Measurements from ENCODE around the gene CLCA2.

CLCA2 gene

DNA sequence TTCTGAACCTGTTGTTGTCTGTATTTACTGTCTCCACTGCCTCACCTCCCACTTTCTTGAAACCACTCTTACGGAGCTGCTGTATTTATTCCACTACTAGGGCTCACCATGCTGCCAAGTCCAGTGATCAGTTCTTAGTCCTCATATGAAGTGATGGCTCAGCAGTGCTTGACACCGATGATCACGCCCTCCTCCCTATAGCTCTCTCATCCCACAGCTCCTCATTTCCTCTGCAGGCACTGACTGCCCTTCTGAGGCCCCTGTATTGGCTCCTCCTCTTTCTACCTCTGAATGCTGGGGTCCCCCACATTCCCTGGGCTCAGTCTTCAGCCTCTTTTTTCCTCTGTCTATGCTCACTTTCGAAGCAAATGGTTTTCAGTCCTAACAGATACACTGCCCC lies 48.2 kb downstream of the CLCA2 start:
- DNase-seq (ENCODE audit: low read depth in 2 of 2) = no peak

DNA sequence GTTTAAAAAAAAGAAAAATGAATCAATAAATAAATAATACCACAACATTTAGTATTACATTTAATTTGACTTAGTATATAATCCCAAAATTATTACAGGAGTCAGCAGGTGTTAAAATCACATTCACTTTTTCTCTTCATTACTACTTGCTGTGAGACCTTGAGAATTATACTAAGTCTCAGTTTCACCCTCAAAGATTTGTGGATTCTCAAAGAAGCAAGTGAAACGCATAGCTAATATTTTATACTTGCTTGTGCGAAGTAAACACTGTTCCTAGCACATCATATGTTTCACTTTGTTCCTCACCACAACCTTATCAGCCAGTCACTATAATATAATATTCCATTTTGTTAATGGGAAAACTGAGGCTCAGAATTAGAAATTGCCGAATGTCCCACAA lies 48.8 kb downstream of the CLCA2 start:
- DNase-seq (ENCODE audit: low read depth in 2 of 2) = no peak

DNA sequence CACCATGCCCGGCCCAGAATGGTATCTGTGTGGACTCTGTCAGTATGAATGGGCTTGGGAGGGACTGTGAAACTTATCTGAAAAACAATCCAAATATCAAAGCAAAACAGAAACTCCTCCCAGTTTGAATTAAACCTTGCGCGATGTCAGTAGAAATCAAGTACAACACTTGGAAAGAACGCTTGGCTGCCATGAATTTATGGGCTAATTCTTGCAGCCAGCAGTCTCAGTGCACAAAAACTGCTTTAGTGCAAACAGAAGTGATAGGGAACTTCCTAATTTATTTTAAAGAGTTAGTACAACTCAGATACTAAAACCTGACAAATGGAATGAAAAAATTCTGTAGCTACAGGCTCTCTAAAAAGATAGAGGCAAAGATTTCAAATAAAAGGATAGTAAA lies 53.3 kb downstream of the CLCA2 start:
- no peak for DNase-seq (ENCODE audit: low read depth in 2 of 2)

DNA sequence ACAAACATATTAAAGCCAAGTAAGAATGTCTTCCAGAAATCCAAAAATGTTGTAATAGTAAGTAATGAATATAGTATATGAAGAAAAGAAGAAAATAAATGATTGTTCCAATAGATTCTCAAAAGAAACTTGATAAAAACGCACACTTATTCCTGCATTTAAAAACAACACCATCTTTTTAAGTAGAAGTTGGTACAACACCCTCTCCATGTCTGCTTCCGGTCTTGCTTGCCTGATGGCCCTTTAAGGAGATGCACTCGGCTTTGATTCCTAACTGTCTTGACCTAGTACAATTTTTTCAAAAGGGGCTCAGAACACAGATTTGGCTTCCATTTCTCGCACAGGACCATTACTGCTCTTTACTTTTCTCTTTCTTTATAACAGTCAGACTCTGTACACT lies 53.7 kb downstream of the CLCA2 start:
- DNase-seq (ENCODE audit: low read depth in 2 of 2) = no peak

DNA sequence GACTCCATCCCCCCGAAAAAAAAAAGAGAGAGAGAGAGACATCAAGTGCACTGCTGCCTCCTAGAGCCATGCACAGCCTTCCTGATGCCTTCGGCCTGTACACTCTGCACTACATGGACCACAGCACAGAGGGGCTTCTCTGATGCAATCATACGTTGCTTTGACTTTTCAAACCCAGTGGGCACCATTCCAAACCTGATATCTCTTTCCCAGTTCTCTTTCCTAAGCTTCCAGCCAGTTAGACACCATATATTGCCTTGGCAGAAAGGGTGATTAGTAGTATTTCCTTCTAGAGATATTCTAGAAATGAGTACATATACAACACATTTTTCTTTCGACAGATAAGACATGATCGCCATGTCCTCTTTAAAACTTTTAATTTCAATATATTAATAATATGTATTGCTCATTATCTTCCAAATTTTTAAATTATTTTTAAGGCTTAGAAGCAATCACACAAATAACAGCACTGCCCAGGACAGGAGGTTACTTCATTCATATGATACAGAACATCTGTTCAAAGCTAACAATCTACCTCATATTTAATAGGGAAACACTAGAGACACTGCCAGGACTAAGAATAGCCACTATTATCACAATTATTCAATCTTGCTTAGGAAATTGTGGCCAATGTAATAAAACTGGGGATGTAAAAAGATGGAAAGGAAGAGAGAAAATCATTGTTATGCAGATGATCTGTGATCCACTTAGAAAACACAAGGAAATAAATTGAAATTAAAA lies 54.6 kb downstream of the CLCA2 start:
- no peak for DNase-seq (ENCODE audit: low read depth in 2 of 2)

DNA sequence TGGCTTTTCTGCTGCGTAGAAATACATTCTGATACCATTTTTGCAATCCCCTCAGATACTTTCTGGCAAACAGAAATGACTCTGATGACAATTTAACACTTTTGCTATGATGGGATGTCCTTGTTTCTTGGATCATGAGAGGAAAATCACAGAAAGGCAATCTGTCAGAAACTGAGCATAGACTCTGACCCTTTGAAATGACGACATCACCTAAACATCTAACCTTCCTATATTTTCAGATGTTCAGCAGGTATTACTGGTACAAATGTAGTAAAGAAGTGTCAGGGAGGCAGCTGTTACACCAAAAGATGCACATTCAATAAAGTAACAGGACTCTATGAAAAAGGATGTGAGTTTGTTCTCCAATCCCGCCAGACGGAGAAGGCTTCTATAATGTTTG lies 58.0 kb downstream of the CLCA2 start:
- no peak for DNase-seq (ENCODE audit: low read depth in 2 of 2)

DNA sequence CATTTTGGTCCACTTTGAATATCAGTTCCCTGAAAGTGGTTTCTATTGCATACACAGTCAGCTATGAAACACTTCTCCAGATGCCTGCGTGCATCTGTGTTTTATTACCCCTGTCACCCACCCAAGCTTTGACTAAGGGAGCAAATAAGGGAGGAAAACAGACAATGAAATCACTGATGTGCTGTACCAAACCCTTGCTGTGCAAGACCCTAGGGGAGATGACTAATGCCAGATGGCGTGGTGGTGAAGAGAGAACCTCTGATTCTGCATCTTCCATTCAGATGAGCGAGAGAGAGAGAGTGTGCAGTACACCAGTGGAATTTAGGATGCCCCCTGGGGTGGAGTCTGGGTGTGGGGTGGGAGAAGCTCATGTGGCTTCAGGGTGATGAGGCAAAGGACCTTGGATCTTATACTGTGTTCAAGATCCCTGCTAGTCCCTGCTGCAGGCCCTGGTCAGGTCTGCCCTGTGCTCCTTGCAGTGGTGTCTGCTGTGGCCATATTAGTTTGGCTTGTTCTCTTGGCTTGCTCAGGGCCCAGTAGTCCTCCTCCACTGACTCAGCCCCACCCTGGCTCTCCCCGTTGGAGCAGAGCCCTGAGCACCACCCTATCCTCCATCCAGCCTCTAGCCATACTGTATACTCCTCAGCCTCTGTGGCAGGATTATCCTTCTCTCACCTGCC lies 63.3 kb downstream of the CLCA2 start:
- no peak for DNase-seq (ENCODE audit: low read depth in 2 of 2)

DNA sequence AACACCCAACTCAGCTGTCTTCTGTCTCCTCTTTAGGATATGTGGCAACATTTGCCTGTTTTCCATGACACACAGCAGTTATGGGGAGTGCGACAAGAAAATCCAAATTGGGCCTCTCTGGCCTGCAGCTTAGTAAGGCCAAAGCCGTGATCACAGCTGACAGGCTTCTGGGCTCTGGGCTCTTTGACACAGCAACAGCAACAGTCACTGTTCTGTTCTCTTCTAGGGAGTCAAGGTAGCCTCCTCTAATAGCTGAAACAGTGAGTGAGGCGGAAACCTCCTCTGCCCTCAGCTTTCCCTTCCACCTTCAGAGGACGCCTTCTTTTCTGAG lies 63.8 kb downstream of the CLCA2 start:
- no peak for DNase-seq (ENCODE audit: low read depth in 2 of 2)

DNA sequence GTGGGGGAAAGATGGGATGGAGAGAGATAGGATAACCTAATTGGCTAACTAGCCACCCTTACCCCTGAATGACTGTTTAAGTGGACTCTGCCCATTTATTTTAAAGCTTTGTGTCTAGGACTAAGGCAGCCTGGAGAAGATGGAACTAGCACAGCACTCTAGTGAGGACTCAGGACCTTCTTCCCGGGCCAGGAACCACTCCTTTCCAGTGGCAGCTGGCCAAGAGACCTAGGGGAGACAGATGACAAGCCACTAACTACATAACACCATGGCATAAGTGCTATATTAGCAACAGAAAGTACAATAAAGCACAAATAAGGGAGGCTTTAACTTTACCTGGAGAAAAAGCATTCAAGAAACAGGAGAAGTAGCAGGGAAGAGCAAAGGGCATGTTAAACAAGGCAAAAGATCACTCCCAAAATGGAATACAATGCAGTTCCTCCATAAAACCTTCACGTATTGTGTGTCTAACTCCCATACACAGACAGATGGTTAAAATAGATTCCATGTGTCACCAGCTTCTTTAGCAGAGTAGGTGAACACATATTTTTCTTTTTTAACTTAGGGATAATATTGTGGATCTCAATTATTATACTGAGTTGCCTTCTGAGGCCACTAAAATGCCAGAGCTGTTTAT lies 65.4 kb downstream of the CLCA2 start:
- no peak for DNase-seq (ENCODE audit: low read depth in 2 of 2)

DNA sequence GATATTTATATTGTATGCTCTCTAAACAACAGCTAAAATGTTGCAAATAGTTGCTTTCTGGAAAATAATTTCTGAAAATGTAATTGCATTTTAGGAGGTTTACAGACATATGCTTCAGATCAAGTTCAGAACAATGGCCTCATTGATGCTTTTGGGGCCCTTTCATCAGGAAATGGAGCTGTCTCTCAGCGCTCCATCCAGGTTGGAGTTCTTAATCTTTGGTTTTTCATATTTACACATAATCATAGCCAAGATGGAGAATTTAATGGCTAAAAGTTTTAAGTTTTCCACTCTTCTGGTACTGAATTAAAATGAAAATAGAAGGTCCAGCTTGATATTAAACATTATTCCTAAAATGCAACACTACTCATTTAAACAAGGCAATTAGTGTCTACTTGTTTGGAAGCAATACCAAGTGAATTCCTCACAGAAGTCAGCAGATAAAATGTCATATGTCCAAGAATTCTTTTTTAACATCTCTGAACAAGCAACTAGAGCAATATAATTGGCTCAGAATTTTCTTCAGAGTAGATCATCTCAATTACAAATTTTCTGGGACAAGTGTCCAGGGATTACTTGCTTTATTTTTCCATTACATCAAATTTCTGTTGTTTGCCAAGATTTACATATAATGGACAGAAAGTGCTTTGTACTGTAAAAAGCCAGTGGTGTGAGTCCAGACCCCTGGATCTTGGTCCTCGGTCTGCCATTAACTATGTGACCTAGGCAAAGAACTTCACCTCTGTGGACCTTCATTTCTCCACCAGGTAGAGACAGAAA lies 67.4 kb downstream of the CLCA2 start:
- no peak for DNase-seq (ENCODE audit: low read depth in 2 of 2)

DNA sequence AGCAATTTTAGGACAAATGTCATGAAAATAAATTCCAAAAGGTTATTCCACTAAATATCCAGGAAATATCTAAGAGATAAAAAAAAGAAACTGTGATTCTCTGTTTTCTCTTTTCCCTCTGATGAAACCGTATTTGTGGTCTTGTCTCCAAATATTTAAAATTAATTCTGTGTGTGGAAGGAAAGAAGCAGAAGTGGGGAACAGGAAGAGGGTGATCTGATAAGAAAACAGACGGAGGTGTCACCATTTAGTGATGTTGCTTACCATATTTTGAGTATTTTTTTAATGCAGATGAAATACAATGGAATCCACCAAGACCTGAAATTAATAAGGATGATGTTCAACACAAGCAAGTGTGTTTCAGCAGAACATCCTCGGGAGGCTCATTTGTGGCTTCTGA lies 74.3 kb downstream of the CLCA2 start:
- DNase-seq (ENCODE audit: low read depth in 2 of 2) = no peak

DNA sequence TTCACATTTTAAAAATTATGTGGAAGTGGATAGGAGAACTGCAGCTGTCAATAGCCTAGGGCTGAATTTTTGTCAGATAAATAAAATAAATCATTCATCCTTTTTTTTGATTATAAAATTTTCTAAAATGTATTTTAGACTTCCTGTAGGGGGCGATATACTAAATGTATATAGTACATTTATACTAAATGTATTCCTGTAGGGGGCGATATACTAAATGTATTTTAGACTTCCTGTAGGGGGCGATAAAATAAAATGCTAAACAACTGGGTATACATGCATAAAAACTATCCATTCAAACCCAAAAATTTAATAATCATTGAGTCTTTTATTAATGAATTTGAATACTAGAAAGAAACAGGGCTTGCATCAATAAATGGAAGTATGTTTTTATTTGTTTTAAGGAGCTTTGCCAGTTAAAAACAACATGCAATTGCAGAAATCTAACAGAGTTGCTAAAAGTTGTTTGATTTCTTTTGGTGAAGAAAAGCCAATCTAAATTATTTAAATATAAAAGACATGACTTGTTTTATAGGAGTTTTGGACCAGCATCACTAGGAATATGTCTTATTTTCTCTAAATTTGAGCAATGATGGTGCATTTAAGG lies 76.1 kb downstream of the CLCA2 start:
- no peak for DNase-seq (ENCODE audit: low read depth in 2 of 2)

DNA sequence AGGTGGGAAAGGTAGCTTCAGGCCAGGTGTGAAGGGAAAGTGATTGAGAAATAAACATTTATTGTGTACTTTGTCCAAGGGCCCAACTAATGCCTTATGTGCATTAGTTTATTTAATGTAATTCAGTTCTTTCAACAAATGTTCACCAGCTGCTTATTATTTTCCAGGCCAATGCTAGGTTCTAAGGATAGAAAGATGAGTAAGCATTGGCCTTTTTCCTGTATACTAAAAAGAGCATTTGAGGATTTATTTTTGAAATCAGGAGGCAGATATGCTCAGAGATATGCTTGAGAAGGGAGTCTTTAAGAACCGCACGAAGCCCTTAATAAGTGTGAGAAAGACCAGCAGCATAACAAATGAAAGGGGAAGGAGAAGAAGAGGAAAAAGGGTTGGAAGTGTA lies 76.7 kb downstream of the CLCA2 start:
- no peak for DNase-seq (ENCODE audit: low read depth in 2 of 2)

DNA sequence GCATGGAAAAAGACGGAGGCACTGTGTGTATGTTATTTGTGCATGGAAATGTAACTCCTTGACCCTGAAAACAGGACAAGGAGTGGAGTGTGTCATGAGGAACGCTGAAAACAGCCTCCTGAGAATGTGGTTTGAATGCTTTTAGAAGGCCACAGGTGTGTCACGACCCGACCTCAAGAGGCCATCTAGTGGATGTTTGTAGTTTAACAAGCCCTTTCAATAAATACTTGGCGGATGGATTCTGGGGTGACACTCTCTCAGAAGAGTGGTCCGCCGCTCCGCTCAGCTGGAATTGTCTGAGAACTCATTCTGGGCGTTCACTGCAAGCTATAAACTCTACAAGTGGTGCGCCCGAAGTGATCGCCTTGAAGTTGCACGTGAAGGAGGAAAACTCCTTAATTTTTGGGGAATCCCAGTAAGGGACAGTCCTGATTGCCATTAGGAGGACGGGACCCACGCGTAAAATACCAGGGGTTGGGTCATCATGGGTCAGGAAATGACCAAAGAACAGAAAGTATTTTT lies 78.2 kb downstream of the CLCA2 start:
- DNase-seq (ENCODE audit: low read depth in 2 of 2) = peak in 1 of 2 donors; percentile 20

DNA sequence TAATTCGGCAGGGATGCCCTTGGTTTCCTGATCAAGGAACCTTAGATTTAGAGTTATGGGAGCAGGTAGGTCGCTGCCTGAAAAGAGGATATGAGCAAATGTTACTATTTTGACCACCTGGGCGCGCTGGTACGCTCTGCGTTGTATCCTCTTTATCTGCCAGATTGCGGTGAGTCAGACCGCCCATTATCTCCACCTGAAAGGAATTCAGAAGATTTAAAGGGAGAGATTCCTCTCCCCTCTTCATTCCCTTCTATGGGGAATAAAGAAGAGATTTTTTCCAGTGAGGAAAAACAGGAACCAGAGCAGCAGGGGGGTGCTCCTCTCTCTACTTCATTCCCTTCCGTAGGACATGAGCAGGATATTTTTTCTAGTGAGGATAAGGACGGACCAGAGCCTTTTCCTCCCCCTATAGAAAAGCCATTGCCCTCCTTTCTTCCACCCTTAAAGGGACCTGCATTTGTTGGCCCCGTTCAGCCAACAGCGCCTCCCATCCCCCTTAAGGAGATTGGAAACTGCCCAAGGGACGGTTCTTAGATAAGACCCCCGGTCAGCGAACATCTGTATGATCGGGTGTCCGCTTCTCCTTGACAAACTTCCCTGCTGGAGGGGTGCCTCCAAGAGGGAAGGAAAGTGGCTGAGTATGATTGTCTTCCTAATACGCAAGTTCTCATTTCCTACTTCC lies 78.9 kb downstream of the CLCA2 start:
- no peak for DNase-seq (ENCODE audit: low read depth in 2 of 2)

DNA sequence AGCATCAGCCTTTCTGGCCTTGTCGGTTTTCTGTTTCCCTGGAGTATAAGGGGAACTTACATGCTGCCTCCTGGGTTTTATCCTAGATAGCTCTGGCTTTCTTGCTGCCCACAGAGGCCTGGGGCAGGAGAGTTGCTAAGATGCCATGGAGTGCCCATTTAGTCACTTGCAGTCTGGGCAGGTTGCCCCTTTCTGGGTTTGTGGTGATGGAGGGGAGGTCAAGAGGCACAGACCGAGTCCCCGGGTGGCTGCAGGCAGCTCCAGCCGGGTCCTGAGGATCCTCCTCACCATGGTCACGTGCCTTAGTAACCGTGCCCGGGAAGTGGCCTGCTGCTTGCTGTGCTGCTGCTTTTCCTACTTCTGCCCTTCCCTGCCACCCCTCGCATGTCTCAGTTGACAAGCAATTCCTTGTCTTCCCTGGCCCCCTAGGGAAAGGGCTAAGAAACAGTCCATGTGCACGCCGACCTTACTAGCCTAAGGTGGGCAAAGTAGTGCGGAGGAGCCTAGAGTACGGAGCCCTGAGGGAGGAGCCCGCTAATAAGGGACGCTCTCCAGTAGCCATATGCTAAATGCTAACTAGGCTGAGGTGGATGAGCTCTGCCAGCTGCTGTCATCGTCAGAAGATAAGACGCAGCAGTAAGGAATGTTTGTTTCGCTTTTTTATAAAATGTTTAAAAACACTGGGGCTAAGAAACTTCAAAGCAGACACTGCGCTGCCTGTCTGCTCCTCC lies 79.6 kb downstream of the CLCA2 start:
- DNase-seq (ENCODE audit: low read depth in 2 of 2) = no peak

DNA sequence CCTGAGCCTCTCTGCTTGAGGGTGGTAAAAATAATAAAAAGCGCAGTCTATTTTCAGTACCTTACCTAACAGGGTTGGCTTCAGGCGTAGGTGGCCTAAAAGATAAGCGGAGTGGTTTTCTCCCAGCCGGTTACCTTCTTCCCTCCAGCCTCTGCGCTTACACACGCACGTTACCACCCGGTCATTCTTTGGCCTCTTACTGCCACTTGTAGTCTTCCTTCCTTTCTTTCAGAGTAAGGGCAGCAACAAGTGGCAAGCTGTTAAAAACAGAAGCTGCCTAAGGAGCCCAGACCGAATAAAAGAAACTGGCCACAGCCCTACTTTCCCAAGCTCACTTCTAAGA lies 80.1 kb downstream of the CLCA2 start:
- no peak for DNase-seq (ENCODE audit: low read depth in 2 of 2)

DNA sequence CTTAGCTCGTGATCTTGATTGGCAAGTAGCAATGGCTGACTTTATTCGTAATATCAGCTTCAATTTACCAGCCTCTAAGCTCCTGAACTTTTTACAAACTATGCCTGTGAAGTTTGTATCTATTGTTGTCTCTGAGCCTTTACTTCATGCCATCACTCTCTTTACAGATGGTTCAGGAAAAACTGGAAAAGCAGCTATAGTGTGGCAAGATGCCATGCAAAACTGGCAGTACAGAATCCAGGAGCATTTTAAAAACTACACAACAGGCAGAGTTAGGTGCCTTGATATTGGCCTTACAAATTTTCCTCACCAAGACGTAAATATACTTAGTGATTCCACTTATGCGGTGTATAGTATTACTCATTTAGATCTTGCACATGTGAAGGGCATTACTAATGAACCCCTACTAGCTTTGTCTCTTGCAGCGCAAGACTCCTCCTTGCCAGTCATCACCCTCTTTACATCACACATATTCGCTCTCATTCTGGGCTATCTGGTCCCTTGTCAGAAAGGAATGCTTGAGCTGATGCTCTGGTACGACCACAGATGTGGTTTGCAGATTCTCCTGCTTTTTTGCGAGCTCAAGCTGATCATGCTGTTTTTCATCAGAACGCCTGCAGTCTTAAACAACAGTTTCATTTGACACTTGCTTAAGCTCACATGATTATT lies 81.1 kb downstream of the CLCA2 start:
- DNase-seq (ENCODE audit: low read depth in 2 of 2) = no peak

DNA sequence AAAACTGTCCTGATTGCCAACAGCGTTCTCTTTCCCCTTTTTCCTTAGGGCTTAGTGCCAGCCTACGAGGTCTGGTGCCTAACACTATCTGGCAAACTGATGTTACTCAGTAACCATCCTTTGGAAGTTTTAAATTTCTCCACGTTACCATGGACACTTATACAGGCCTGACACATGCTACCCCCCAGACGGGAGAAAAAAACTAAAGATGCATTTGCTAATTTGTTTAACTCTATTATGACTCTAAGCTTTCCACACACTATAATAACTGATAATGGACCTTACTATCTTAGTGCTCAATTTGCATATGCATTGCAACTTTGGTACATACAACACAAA lies 81.6 kb downstream of the CLCA2 start:
- DNase-seq (ENCODE audit: low read depth in 2 of 2) = no peak
